Stimulated activated CD4-positive, alpha-beta T cell treated with anti-CD3 and anti-CD28 coated beads, Interleukin-2, amount 100 ng/mL, for 4 hours (primary cell): ENCODE data around the gene SIN3A.
"Not testable (repeated sequence)": the region's sequence is repeated elsewhere in the genome, so short reads cannot be mapped to it uniquely, and the experiment has no call there.

Experiments
- DNase-seq: peaks from one replicate; pipeline ENCODE4 v3.0.0-alpha.2; 2020; ENCODE audit warnings: low read depth

The SIN3A gene

DNA sequence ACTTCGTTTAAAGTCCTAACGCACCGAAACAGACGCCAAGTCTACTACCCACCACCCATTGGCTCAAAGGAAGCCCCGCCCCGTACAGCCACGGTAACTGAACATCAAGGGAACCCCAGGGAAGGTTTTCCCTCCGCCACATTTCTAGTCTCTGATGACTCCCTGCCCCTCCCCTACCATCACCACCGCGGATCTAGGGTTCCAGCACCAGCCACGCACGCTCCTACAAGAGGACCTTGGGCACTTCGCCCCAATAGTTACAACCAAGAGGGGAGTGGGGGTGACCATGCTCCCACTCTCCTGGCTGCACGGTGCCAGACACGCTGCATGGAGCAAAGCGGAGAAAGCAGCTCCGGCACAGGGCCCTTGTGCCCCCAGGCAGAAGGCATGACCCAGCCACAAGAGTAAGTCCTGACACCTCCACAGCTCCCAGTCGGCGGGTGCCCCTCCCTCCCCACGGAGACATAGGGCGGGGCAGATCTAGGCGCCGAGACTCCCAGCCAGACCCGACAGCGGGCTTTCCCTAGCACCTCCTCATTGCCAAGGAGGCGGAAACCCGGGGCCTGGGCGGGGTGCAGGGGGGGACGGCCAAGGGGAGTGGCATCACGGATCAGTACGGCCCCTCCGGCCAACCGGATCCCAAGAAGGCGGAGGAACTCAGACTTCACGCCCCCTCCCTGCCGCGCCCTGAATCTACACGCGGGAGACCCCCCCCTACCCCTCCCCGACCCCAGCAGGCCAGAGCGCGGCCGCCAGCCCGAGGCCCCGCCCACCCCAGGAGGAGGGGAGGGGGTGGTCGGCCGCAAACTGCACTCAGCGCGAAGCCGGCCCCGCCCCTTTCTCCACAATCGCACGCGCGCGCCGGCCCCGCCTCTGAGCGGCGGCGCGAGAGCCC is 936 bp downstream of the SIN3A start:
- DNase-seq: peak; percentile 93

GRCh38 chr15:75449585-75450306 is 1.7 kb downstream of the SIN3A start:
- DNase-seq: no peak

DNA sequence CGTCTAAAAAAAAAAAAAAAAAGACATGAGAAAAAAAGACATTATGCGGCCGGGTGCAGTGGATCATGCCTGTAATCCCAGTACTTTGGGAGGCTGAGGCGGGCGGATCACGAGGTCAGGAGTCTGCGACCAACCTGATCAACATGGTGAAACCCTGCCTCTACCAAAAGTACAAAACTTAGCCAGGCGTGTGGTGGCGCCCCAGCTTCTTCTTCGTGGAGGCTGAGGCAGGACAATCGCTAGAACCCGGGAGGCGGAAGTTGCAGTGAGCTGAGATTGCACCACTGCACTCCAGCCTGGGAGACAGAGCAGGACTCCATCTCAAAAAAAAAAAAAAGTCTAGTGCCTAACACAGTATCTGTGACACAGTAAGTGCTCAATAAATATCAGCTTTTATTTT is 3.3 kb downstream of the SIN3A start:
- not testable (repeated sequence) for DNase-seq

GRCh38 chr15:75446151-75446550 is 5.3 kb downstream of the SIN3A start:
- DNase-seq: no peak

GRCh38 chr15:75445324-75445723 is 6.2 kb downstream of the SIN3A start:
- DNase-seq: not testable (repeated sequence)

DNA sequence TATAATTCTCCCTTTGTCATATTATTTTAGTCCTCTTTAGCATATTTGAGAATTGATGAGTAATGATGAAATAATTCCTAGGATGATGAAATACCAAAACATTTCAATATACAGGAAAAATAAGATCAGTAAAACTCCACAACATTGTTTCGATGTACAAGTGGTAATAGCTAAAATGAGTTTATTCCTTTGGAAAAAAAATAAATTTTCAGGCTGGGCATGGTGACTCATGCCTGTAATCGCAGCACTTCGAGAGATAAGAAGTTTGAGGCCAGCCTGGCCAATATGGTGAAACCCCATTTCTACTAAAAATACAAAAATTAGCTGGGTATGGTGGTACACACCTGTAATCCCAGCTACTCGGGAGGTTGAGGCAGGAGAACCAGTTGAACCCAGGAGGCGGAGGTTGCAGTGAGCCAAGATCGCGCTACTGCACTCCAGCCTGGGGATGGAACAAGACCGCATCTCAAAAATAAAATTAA is 7.5 kb downstream of the SIN3A start:
- DNase-seq: not testable (repeated sequence)

DNA sequence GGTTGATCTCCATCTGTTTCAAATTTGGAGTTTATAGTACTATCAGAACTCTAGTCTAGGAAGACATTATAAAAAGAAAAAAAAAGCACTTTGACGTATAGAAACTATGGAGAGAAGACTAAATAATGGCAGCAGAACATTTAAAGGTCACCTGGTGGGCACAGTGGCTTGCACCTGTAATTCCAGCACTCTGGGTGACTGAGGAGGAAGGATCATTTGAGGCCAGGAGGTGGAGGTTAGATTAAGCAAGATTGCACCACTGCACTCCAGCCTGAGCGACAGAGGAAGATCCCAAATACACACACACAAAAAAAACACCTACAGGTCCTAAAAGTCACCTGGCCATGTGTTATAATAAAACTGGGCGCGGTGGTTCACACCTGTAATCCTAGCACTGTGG is 13.8 kb downstream of the SIN3A start:
- no peak for DNase-seq

DNA sequence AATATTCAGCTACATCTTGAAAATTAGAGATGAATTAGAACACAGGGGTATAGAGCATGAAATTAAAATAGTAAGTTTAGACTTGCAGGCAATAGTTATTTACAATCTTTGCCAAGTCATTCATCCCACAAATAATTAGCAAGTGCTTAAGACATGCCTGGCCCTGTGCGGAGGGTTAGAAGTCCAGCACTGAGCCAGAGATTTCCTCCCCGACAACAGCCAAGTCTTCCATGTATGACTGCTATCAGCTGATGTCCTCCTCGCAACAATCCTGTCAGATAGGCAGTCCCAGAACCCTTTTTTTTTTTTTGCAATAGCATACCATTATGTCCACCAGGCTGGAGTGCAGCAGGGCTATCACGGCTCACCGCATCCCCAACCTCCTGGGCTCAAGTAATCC is 14.6 kb downstream of the SIN3A start:
- DNase-seq: no peak

- no peak for DNase-seq
Observed at GRCh38 chr15:75431682-75432081, 19.8 kb downstream of the SIN3A start.

DNA sequence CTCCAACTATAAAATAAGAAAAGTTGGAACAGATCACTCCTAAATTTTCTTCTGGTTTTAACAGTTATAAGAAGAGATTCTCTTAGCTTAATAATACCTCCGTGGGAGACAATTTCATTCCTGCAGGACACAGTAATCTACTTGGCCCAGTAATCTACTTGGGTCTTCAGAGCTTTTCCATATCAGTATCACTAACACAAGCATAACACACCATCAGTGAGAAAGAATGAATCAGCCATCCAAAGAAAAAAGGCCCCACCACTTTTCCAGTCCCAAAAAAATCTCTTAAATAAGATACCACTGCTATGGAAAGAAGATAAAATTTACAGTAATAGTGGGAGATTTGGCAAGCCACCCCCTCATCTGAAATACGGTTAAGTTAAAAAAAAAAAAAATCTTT is 20.2 kb downstream of the SIN3A start:
- no peak for DNase-seq

DNA sequence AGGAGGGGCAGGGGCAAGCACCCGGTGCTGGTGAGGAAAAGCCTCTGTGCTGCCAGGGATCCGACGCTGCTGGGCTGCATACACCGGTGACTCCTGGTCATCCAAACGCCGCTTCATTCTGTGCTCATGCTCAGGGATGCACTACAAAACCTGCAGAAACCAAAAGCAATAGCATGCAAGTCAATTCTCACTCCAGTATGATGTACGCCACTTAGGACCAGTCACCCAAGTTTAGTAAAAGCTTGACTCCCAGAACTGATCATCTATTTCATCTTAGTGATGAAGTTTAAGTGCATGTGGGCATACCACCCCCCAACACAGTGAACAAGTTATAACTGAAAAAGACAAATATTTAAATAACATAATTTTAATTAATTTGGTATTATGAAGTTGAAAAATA is 21.2 kb downstream of the SIN3A start:
- DNase-seq: no peak

DNA sequence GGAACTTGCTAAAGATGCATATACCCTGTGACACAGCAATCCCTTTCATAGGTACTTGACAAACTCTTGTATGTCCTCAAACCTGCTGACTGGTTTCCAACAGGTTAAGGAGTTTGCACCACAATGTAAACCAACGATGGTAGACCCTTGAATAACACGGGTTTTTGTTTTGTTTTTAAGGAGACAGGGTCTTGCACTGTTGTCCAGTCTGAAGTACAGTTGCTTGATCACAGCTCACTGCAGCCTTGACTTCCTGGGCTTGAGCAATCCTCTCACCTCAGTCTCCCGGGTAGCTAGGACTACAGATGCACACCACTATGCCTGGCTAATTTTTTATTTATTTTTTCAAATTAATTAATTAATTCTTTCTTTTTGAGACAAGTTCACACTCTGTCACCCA is 23.3 kb downstream of the SIN3A start:
- no peak for DNase-seq

DNA sequence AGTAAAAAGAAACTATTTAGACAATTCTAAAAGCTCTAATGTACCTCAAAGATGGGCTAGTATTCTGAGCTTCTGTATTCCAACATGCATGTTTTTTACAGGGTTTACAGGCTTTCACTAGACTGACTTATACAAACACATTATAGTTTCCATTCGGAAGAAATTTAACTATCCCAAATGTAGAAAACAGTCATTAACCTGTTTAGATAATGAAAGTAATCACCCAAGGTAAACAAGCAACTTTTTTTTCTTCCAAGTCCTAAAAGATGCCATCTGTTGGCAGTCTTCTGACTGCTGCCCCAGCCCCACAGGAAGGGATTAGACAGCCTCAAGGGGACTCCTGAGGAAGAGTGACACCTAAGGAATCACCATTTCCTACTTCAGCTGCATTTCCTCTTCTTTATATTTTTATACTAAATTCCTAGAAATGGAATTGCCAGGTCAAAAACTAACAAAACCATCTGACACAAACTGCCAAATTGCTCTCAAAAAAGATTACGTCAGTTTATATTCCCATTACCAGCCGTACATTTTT is 25.5 kb downstream of the SIN3A start:
- DNase-seq: no peak

DNA sequence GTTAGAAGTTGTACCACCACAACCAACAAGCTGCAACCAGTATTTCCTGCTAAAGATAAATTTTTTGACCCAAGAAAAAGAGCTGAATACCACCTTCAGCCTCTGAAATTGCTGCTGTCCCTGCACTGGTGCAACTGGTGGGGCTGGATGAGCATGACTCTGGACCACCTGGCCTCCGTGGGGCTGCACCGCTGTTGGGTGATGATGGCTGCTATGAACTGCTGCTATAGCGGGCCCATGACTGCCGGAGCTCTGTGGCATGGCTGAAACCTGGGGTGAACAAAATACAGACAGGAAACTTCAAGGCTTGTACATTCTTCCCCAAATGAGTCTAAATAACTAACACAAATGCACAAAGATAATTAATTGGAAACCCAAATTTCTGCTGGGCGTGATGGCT is 28.9 kb downstream of the SIN3A start:
- no peak for DNase-seq

DNA sequence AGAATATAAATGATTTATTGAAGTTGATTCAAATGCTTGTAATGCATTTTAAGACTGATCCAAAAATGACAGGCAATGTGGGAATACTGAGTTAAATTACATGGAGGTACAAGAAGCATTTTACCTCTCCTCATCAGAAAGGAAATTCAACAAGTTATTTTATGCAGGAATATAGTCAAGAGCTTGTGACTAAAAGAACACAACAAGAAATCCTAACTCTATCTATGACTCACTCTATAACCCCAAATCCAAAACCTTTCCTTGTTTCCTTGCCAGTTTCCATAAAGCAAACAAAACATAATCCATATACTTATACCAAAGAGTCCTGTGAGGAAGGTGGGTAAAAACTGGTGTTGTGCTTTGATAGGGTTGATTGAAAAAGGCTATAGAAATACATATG is 30.8 kb downstream of the SIN3A start:
- DNase-seq: no peak

DNA sequence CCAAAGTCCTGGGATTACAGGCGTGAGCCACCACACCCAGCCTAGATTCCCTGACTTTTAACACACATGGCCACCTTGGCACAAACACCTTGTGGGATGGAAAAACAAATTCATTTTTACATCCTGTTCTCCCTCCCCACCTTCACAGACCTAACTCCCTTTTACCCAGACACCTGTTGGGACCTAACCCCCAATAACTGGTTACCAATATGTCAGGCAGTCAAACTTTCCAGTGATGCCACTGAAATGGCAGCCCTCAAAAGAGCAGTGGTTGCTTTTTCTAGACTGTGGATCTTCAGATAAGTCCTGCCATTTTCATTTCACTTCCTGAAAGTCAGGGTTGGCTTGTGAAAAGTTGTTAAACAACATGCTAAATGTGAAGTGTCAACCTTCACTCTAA is 34.9 kb downstream of the SIN3A start:
- no peak for DNase-seq

GRCh38 chr15:75410196-75410595 is 41.3 kb downstream of the SIN3A start:
- DNase-seq: no peak

- DNase-seq: no peak
Observed at GRCh38 chr15:75407083-75407482, 44.4 kb downstream of the SIN3A start.

DNA sequence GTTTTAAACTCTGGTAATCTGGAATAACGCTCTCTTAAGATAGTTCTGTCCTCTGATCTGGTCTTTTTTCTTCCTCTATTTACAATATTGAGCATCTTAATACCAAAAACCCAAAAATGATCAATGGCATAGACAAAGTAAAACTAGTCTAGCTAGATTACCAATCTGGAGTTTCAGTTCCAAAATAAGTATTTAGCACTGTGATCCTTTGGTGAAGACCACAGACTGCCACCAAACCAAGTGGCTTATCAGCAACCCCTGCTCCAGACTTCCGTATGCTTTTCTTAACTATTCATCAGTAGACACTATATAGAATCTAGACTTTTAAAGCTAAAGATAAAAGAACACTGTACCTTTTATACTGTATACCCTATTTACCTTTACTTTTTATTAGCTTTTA is 47.6 kb downstream of the SIN3A start:
- no peak for DNase-seq

DNA sequence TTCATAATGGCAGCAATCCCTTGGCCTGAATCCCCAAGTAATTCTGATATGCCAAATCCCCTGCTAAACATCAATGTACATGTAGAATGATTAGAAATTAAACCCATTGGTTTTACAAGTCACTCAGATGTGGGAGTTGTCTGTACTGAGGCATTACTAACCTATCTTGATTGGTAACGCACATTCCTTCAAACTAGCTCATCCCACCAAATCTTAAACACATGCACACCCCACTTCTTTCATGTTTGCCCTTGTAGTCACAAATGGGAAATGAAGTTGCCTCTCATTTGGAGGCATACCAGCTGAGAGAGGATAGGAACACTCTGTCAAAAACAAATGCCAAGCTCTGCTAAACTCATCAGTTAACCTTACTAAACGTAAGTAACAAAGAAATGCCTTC is 54.0 kb downstream of the SIN3A start:
- DNase-seq: no peak

GRCh38 chr15:75389791-75390382 is 61.6 kb downstream of the SIN3A start:
- DNase-seq: no peak

DNA sequence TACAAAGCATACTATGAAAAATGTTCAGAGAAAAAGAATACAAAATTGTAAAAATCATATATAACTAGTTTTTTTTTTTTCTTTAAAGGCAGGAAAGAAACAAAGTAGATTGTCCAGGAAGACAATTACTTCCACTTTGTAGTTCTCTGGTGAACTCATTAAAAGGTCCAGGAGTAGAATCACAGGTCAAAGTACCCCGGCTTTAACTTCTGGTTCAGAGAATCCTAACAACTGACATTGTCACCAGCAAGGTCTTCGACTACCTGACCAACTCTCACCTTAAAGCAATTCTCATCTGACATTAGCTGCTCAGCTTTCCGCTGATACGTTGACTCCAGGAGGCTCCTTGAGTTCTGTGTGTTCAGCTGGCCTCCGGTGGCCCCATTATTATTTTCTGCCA is 67.5 kb downstream of the SIN3A start:
- not testable (repeated sequence) for DNase-seq

GRCh38 chr15:75380773-75381172 is 70.7 kb downstream of the SIN3A start:
- no peak for DNase-seq
